Colonic mucosa (tissue), 4 donors: ENCODE data around the gene PI4KA. TPM values are rescaled to one million over a fixed set of nuclear protein-coding genes. Genes with fewer than 3 reads are reported as not detected.
A peak's percentile ranks its signal among the peaks of the same experiment; 100 is the strongest.

Source experiments
- DNase-seq: peaks from one replicate; pipeline ENCODE4 v3.0.0-alpha.2; 2020
- H3K27ac ChIP-seq: fragments of 200-600 bp; one replicate; pipeline ENCODE4 v1.8.0; 2021
- H3K27me3 ChIP-seq: fragments of 200-600 bp; one replicate; pipeline ENCODE4 v1.8.0; 2021
- H3K36me3 ChIP-seq: fragments of 200-600 bp; one replicate; pipeline ENCODE4 v1.8.0; 2021
- H3K4me1 ChIP-seq: fragments of 200-600 bp; one replicate; pipeline ENCODE4 v1.8.0; 2021; ENCODE audit warnings: mild to moderate bottlenecking
- H3K4me3 ChIP-seq: fragments of 200-600 bp; one replicate; pipeline ENCODE4 v1.8.0; 2021
- H3K9ac ChIP-seq, 2 donors: one replicate each; pipeline ENCODE4 v1.7.0; 2013; ENCODE audit warnings: control low read depth in 2 of 2, low read depth in 2 of 2, low read length in 2 of 2
- H3K9me3 ChIP-seq: fragments of 200-600 bp; one replicate; pipeline ENCODE4 v1.8.0; 2021
- CTCF ChIP-seq: fragments of 200-600 bp; IDR thresholded peaks from one replicate; pipeline ENCODE4 v1.8.0; 2022; ENCODE audit warnings: antibody characterized with exemption, mild to moderate bottlenecking
- intact Hi-C: fragments of 100-400 bp; cut with DNase I; formaldehyde crosslinking; loops from one replicate; pipeline ENCODE4 v1.14.1; 2022
- total RNA-seq, 2 donors: library from RNA; stranded (reverse); fragmentation: NEBNext Ultra II Directional in 1 of 2; extraction: Animal tissue kit (Norgen Biotek cat#: 25700) in 1 of 2; gene quantifications; one replicate each; pipeline ENCODE4 v1.2.1, GENCODE V29; 2021
- donor health status: healthy.
- donor health status: DM: no; HTN: no; CAD: no.
- donor health status: DM: no; HTN: no; CAD: no.

Gene PI4KA
- total RNA-seq, 2 donors from 2014 or later: 69.4 to 86.8 TPM

GRCh38 chr22:20867179-20868024, 8.8 kb upstream of the PI4KA start:
- no peaks in the 10 kb centered on the region for H3K36me3 ChIP-seq

GRCh38 chr22:20866736-20867135, 8.1 kb upstream of the PI4KA start:
- peaks cover 17% of the 10 kb centered on the region for H3K4me1 ChIP-seq
- H3K27ac ChIP-seq: peak overlapping the region; percentile 87
- H3K9ac ChIP-seq: peak overlapping the region in 1 of 2 donors; percentile 61
- TF ChIP-seq CTCF: no peak
- H3K9me3 ChIP-seq: no peaks in the 10 kb centered on the region
- DNase-seq: no peak
- intact Hi-C loops: loop anchor here (10.0 kb wide), 1 partner anchor 48 kb away; the partner anchor contains the start of gene CRKL
- H3K36me3 ChIP-seq: no peaks in the 10 kb centered on the region
- H3K4me3 ChIP-seq: no peak overlapping the region
- H3K27me3 ChIP-seq: no peaks in the 10 kb centered on the region

More at GRCh38 chr22:20867179-20868024, 8.8 kb upstream of the PI4KA start:
- Histone ChIP-seq H3K27ac (peak overlapping the region; percentile 87), H3K9me3 (no peaks in the 10 kb centered on the region), H3K4me1 (peaks cover 17% of the 10 kb centered on the region), H3K27me3 (no peaks in the 10 kb centered on the region), H3K4me3 (no peak overlapping the region), H3K9ac (peak overlapping the region in 1 of 2 donors; percentile 61)
- no peak for TF ChIP-seq CTCF
- DNase-seq: peak; percentile 85
- intact Hi-C loops: loop anchor here (10.0 kb wide), 1 partner anchor 47 kb away; the partner anchor contains the start of gene CRKL

GRCh38 chr22:20865875-20866445, 7.3 kb upstream of the PI4KA start:
- no peaks in the 10 kb centered on the region for H3K27me3 ChIP-seq
- TF ChIP-seq CTCF: no peak
- no peaks in the 10 kb centered on the region for H3K36me3 ChIP-seq
- peaks cover 17% of the 10 kb centered on the region for H3K4me1 ChIP-seq
- peak overlapping the region in 1 of 2 donors; percentile 61 for H3K9ac ChIP-seq
- H3K4me3 ChIP-seq: no peak overlapping the region
- no peak overlapping the region for H3K27ac ChIP-seq
- H3K9me3 ChIP-seq: no peaks in the 10 kb centered on the region
- intact Hi-C loops: loop anchor here (10.0 kb wide), 1 partner anchor 49 kb away; the partner anchor contains the start of gene CRKL
- DNase-seq: no peak

GRCh38 chr22:20865331-20865730, 6.7 kb upstream of the PI4KA start:
- Histone ChIP-seq H3K27me3 (no peaks in the 10 kb centered on the region), H3K4me1 (peaks cover 17% of the 10 kb centered on the region), H3K27ac (no peak overlapping the region), H3K9me3 (no peaks in the 10 kb centered on the region), H3K4me3 (no peak overlapping the region), H3K36me3 (no peaks in the 10 kb centered on the region), H3K9ac (no peak overlapping the region)
- intact Hi-C loops: loop anchor here (10.0 kb wide), 1 partner anchor 49 kb away; the partner anchor contains the start of gene CRKL
- DNase-seq: no peak
- TF ChIP-seq CTCF: no peak

GRCh38 chr22:20864186-20864908, 5.7 kb upstream of the PI4KA start:
- TF ChIP-seq CTCF: no peak
- H3K9me3 ChIP-seq: no peaks in the 10 kb centered on the region
- no peak overlapping the region for H3K9ac ChIP-seq
- intact Hi-C loops: loop anchor here (10.0 kb wide), 1 partner anchor 50 kb away; the partner anchor contains the start of gene CRKL
- H3K4me3 ChIP-seq: no peak overlapping the region
- no peaks in the 10 kb centered on the region for H3K36me3 ChIP-seq
- peaks cover 20% of the 10 kb centered on the region for H3K4me1 ChIP-seq
- DNase-seq: no peak
- H3K27me3 ChIP-seq: no peaks in the 10 kb centered on the region
- H3K27ac ChIP-seq: no peak overlapping the region
